GM12892 (cell line): ENCODE data around the gene LDHB. TPM values are rescaled to one million over a fixed set of nuclear protein-coding genes. Genes with fewer than 3 reads are reported as not detected.
A peak's percentile ranks its signal among the peaks of the same experiment; 100 is the strongest.

Source experiments
- DNase-seq: peaks from one replicate; pipeline ENCODE4 v3.0.0; 2011; ENCODE audit not compliant: insufficient read length
- FAIRE-seq: peaks from 2 replicates; lab custom pipeline; 2011; peaks lifted over from hg19 to GRCh38; lab: Jason Lieb, UNC
- POLR2A ChIP-seq: IDR thresholded peaks from 2 replicates; pipeline ENCODE4 v1.6.1; 2011; ENCODE audit warnings: low read depth, low read length, control low read depth
- POLR2AphosphoS5 ChIP-seq: IDR thresholded peaks from 2 replicates; pipeline ENCODE4 v1.6.1; 2011; ENCODE audit warnings: low read depth, low read length, control low read depth
- TAF1 ChIP-seq: IDR thresholded peaks from 2 replicates; pipeline ENCODE4 v1.6.1; 2011; ENCODE audit warnings: low read depth, mild to moderate bottlenecking, control low read depth, low read length, borderline replicate concordance
- polyA plus RNA-seq: library from polyadenylated mRNA; unstranded; fragments of >200 nt; gene quantifications from one replicate; pipeline ENCODE4 v1.2.1, GENCODE V29; 2012; ENCODE audit warnings: missing spikeins, inconsistent platforms; ENCODE audit not compliant: missing spikeins

Gene LDHB
- 1,146 TPM for polyA plus RNA-seq

GRCh38 chr12:21657326-21658077 is at the start of gene LDHB:
Gene LDHB (minus strand): TSS chr12:21657842. CDS start chr12:21654671, 3,171 bp downstream.
- DNase-seq, result peak; percentile 61
- peak; percentile 98 for FAIRE-seq

DNA sequence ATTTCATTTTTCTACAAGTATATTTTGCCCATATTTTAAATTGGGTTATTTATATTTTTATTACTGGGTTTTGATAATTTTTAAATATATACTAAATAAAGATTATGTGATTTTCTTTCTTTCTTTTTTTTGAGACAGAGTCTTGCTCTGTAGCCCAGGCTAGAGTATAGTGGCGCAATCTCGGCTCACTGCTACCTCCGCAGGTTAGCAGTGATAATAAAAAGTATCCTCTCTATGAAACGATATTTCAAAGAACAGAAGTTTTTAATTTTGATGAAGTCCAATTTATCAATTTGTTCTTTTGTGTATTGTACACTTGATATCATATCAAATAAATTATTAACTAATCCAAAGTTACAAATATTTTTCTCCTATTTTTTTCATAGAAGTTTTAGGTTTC is 47.2 kb upstream of the LDHB start:
- TF ChIP-seq TAF1 (no peak), POLR2AphosphoS5 (no peak), POLR2A (no peak)
- FAIRE-seq (no peak), DNase-seq (no peak)

More at GRCh38 chr12:21657326-21658077, at the start of gene LDHB:
- peak; percentile 67 for TF ChIP-seq TAF1
- peak; percentile 95 for TF ChIP-seq POLR2AphosphoS5
- peak; percentile 91 for TF ChIP-seq POLR2A

- TF ChIP-seq POLR2AphosphoS5 (no peak), TAF1 (no peak), POLR2A (no peak)
- FAIRE-seq, result no peak
- no peak for DNase-seq
Measured at GRCh38 chr12:21699851-21700250, 42.2 kb upstream of the LDHB start.

DNA sequence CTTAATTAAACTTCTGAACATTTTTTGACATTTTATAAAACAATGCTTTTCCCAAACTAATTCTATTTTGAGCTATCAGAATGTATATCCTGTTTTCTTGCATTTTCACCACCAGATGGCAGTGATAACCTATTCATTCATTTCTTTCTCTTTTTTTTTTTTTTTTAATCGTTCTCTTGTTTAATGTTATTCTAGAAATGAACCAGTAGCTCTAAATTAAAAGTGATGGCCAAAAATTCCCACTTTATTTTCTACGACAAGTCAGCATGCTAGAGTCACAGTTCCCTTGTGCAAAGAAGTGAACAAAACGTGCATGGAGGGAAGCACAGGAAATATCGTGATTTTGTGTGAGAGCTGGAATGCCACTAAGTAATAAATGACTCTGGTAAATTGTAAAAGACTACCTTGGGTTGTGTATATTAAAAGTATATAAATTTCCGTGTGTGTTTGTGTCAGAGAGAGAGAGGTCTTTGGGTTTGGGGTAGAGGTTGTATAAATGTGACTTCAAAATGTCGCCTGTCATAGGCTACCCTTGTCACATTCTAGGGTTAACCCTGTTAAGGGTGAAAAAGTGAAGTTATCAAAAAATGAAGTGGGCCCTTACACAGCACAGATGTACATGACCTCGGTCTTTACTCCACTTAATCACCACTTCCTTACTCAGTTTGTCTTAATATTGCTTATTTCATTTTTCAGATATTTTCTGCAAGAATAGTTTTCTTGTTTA is 40.4 kb upstream of the LDHB start:
- FAIRE-seq (peak; percentile 40), DNase-seq (no peak)
- no peak for TF ChIP-seq POLR2A
- no peak for TF ChIP-seq POLR2AphosphoS5
- no peak for TF ChIP-seq TAF1

DNA sequence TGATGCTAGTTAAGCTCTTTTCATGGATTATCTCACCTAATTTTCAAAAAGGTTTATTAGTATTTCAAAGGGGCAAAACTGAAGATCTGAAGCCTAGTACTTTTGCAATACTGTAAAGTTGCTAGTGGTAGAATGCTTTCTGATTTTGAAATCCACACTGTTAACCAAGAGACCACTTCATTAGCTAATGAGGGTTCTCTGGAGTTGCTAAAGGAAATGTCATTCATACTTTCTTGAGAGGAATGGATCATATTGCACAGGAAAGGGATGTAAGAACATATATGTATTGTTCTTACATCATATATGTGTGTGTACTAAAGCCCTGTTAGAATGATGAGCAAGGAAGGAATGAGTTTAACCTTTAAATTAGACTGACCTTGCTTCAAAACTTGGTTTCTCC is 39.0 kb upstream of the LDHB start:
- DNase-seq, result no peak
- no peak for FAIRE-seq
- no peak for TF ChIP-seq POLR2AphosphoS5

- DNase-seq, result no peak
- FAIRE-seq, result no peak
- TF ChIP-seq POLR2A, result no peak
- no peak for TF ChIP-seq POLR2AphosphoS5
- TF ChIP-seq TAF1, result no peak
Measured at GRCh38 chr12:21695986-21696385, 38.3 kb upstream of the LDHB start.

DNA sequence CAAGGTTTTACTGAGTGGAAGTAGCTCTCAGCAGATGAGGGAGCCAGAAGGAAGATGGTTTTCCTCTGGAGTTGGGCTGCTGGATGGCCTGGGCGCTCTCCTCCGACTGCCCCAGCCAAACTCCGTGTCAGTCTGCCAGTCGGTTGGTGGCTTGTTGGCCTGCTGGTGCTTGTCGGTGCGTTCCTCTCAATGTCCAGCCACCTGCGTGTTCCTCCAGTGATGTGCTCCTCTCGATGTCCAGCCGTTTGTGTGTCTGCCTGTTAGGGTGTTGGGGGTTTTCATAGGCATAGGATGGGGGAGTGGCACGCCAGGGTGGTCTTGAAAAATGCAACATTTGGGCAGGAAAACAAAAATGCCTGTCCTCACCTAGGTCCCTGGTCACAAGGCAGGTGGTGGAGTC is 37.0 kb upstream of the LDHB start:
- no peak for FAIRE-seq
- DNase-seq, result no peak
- TF ChIP-seq POLR2AphosphoS5 (no peak), POLR2A (no peak), TAF1 (no peak)

DNA sequence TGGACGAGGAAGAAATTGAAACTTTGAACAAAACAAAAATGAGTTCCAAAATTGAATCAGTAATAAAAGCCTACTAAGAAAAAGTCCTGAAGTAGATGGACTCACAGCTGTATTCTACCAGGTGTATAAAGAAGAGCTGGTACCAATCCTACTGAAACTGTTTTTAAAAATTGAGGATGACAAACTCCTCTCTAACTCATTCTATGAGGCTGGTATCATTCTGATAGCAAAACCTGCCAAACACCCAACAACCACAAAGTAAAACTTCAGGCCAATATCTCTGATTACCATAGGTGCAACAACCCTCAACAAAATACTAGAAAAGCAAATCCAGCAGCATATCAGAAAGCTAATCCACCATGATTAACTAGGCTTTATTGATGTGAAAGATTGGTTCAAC is 33.9 kb upstream of the LDHB start:
- FAIRE-seq (no peak), DNase-seq (no peak)
- no peak for TF ChIP-seq POLR2AphosphoS5
- TF ChIP-seq POLR2A, result no peak
- TF ChIP-seq TAF1, result no peak

DNA sequence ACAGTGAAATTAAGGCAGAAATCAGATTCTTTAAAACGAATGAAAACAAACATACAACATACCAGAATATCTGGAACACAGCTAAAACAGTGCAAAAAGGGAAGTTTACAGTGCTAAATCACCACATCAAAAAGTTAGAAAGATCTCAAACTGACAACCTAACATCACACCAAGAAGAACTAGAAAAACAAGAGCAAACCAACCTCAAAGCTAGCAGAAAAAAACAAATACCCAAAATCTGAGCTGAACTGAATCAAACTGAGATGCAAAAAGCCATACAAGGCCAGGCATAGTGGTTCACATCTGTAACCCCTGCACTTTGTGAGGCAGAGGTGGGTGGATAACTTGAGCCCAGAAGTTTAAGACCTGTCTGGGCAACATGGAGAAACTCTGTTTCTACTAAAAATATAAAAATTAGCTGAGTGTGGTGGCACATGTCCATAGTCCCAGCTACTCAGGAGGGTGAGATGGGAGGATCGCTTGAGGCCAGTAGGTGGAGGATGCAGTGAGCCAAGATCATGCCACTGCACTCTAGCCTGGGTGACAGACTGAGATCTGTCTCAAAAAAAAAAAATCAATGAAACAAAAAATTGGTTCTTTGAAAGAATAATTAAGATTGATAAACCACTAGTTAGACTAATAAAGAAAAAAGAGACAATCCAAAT is 33.2 kb upstream of the LDHB start:
- no peak for TF ChIP-seq POLR2A
- TF ChIP-seq TAF1, result no peak
- no peak for TF ChIP-seq POLR2AphosphoS5
- FAIRE-seq, result no peak

DNA sequence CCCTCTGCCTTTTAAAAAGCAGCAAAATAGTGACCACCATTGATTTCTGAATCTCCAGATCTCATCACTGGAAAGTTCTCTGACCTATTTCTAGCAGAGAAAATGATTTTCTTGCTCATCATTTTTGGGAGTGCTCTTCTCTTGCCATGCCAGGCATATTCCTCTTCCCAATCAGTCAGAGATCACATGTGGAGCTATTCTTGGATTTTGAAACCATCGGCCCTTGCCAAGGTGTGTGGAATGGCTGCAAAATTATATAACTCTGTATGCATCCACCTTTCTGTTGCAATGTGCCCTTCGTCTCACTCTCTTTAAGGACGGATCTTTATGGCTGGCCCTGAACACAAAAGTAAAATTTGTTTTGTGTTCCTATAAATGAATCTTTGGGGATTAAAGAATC is 25.5 kb upstream of the LDHB start:
- DNase-seq (no peak), FAIRE-seq (no peak)
- TF ChIP-seq POLR2AphosphoS5, result no peak
- TF ChIP-seq POLR2A, result no peak

More for the DNA sequence above, 33.2 kb upstream of the LDHB start:
- DNase-seq, result no peak

DNA sequence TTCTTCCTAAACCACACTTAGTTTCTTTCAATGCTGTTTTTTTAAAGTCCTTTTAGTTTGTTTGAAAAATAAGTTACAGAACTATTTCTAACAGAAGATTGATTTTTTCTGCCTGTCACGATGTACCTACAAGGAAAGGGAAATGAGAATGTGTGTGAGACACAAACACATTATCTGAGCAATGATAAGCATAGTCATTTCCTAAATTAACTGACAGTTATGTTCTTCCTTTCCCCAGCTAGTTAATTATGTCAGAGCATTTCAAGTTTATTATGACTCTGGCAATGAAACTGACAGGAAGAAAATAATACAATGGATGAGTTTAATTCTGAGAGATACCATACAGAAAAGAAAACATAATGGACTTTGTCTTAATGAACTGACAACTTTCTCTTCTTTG is 21.3 kb upstream of the LDHB start:
- TF ChIP-seq POLR2AphosphoS5 (no peak), TAF1 (no peak), POLR2A (no peak)
- DNase-seq (no peak), FAIRE-seq (no peak)
